ENCODE results near the gene L1CAM.

The L1CAM gene

GRCh38 chrX:153878345-153878744 is 7.6 kb downstream of the L1CAM start:
- DNase-seq (ENCODE audit: low spot score): no peak

GRCh38 chrX:153877571-153878261 is 8.3 kb downstream of the L1CAM start:
- no peak for DNase-seq (ENCODE audit: low spot score)

GRCh38 chrX:153876112-153876491 is 9.9 kb downstream of the L1CAM start:
- no peak for DNase-seq (ENCODE audit: low spot score)

GRCh38 chrX:153875391-153876111 is 10.4 kb downstream of the L1CAM start:
- peak; percentile 75 for DNase-seq (ENCODE audit: low spot score)

GRCh38 chrX:153874366-153875125 is 11.4 kb downstream of the L1CAM start:
- no peak for DNase-seq (ENCODE audit: low spot score)

- no peak for DNase-seq (ENCODE audit: low spot score)
Observed at GRCh38 chrX:153874085-153874365, 11.9 kb downstream of the L1CAM start.

GRCh38 chrX:153873282-153874084 is 12.5 kb downstream of the L1CAM start:
- no peak for DNase-seq (ENCODE audit: low spot score)

GRCh38 chrX:153871946-153872878 is 13.8 kb downstream of the L1CAM start:
- DNase-seq (ENCODE audit: low spot score): no peak

- no peak for DNase-seq (ENCODE audit: low spot score)
Observed at GRCh38 chrX:153871451-153871850, 14.5 kb downstream of the L1CAM start.

GRCh38 chrX:153870791-153871360 is 15.1 kb downstream of the L1CAM start:
- DNase-seq (ENCODE audit: low spot score): no peak

GRCh38 chrX:153870288-153870690 is 15.7 kb downstream of the L1CAM start:
- DNase-seq (ENCODE audit: low spot score): no peak

- DNase-seq (ENCODE audit: low spot score): no peak
Observed at GRCh38 chrX:153869473-153870287, 16.3 kb downstream of the L1CAM start.

- no peak for DNase-seq (ENCODE audit: low spot score)
Observed at GRCh38 chrX:153868576-153869472, 17.1 kb downstream of the L1CAM start.

- no peak for DNase-seq (ENCODE audit: low spot score)
Observed at GRCh38 chrX:153867671-153868070, 18.3 kb downstream of the L1CAM start.

- DNase-seq (ENCODE audit: low spot score): no peak
Observed at GRCh38 chrX:153867139-153867538, 18.8 kb downstream of the L1CAM start.

GRCh38 chrX:153866302-153867019 is 19.5 kb downstream of the L1CAM start:
- DNase-seq (ENCODE audit: low spot score): no peak

GRCh38 chrX:153865685-153866084 is 20.3 kb downstream of the L1CAM start:
- DNase-seq (ENCODE audit: low spot score): no peak

GRCh38 chrX:153865321-153865580 is 20.7 kb downstream of the L1CAM start:
- no peak for DNase-seq (ENCODE audit: low spot score)
